NB4 (cell line): Measurements from ENCODE around the gene PATJ.
"Not testable (repeated sequence)": the region's sequence is repeated elsewhere in the genome, so short reads cannot be mapped to it uniquely, and the experiment has no call there.

Experiments used
- MYC ChIP-seq: IDR thresholded peaks from 2 replicates; pipeline ENCODE4 v1.6.1; 2011; ENCODE audit warnings: low read depth, low read length
- POLR2A ChIP-seq: IDR thresholded peaks from 2 replicates; pipeline ENCODE4 v1.6.1; 2011; ENCODE audit warnings: mild to moderate bottlenecking; ENCODE audit not compliant: insufficient read length; ENCODE audit errors: extremely low read depth
- TF ChIP-seq, protein P1 (sequence below): IDR thresholded peaks from one replicate; pipeline ENCODE4 v1.5.1; 2012; ENCODE audit warnings: low read depth, low read length
- TF ChIP-seq, protein P2 (sequence below): IDR thresholded peaks from 2 replicates; pipeline ENCODE4 v1.6.1; 2011; ENCODE audit warnings: low read depth, low read length

DNA sequence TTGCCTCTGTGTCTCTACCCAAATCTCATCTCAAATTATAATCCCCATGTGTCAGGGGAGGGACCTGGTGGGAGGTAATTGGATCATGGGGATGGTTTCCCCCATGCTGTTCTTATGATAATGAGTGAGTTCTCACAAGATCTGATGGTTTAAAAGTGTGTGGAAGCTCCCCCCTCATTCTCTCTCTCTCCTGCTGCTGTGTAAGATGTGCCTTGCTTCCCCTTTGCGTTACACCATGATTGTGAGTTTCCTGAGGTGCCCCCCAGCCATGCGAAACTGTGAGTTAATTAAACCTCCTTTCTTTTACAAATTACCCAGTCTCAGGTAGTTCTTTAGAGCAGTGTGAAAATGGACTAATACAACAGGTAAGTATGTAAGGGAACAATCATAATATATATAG lies 102.4 kb downstream of the PATJ start:
- TF ChIP-seq, protein P1, sequence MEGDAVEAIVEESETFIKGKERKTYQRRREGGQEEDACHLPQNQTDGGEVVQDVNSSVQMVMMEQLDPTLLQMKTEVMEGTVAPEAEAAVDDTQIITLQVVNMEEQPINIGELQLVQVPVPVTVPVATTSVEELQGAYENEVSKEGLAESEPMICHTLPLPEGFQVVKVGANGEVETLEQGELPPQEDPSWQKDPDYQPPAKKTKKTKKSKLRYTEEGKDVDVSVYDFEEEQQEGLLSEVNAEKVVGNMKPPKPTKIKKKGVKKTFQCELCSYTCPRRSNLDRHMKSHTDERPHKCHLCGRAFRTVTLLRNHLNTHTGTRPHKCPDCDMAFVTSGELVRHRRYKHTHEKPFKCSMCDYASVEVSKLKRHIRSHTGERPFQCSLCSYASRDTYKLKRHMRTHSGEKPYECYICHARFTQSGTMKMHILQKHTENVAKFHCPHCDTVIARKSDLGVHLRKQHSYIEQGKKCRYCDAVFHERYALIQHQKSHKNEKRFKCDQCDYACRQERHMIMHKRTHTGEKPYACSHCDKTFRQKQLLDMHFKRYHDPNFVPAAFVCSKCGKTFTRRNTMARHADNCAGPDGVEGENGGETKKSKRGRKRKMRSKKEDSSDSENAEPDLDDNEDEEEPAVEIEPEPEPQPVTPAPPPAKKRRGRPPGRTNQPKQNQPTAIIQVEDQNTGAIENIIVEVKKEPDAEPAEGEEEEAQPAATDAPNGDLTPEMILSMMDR: not testable (repeated sequence)
- TF ChIP-seq POLR2A, MYC: not testable (repeated sequence)
- TF ChIP-seq, protein P2, sequence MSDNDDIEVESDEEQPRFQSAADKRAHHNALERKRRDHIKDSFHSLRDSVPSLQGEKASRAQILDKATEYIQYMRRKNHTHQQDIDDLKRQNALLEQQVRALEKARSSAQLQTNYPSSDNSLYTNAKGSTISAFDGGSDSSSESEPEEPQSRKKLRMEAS: not testable (repeated sequence)
